HPDE6-E6E7 (cell line): ENCODE data around the gene ZSWIM9.

Experiments used
- DNase-seq: peaks from one replicate; pipeline ENCODE4 v3.0.0; 2011; ENCODE audit warnings: missing footprints; ENCODE audit errors: extremely low spot score

The ZSWIM9 gene

GRCh38 chr19:48169939-48170803 is at the start of gene ZSWIM9, which contains the start of gene LIG1:
TSS of gene ZSWIM9 (plus strand) at chr19:48170680. CDS start at chr19:48171803, 1,123 bp downstream.
TSS of gene LIG1 (minus strand) at chr19:48170344. CDS start at chr19:48165566, 4,778 bp downstream.
- peak; percentile 95 for DNase-seq

GRCh38 chr19:48121066-48121465 is 49.4 kb upstream of the ZSWIM9 start:
- no peak for DNase-seq

GRCh38 chr19:48121909-48122371 is 48.5 kb upstream of the ZSWIM9 start:
- peak; percentile 32 for DNase-seq

GRCh38 chr19:48122421-48122820 is 48.1 kb upstream of the ZSWIM9 start:
- no peak for DNase-seq

GRCh38 chr19:48123907-48124651 is 46.4 kb upstream of the ZSWIM9 start:
- peak; percentile 79 for DNase-seq

- DNase-seq: no peak
These were observed 42.9 kb upstream of the ZSWIM9 start for GRCh38 chr19:48127561-48127960.

GRCh38 chr19:48133094-48133493 is 37.4 kb upstream of the ZSWIM9 start:
- no peak for DNase-seq

GRCh38 chr19:48135411-48135810 is 35.1 kb upstream of the ZSWIM9 start:
- no peak for DNase-seq

GRCh38 chr19:48136547-48136946 is 33.9 kb upstream of the ZSWIM9 start:
- no peak for DNase-seq

- DNase-seq: no peak
These were observed 33.1 kb upstream of the ZSWIM9 start for GRCh38 chr19:48137411-48137810.

GRCh38 chr19:48139053-48139452 is 31.4 kb upstream of the ZSWIM9 start:
- no peak for DNase-seq

GRCh38 chr19:48147597-48148175 is 22.8 kb upstream of the ZSWIM9 start:
- no peak for DNase-seq

GRCh38 chr19:48148576-48148975 is 21.9 kb upstream of the ZSWIM9 start:
- DNase-seq: no peak

- DNase-seq: no peak
These were observed 21.1 kb upstream of the ZSWIM9 start for GRCh38 chr19:48149430-48149829.

GRCh38 chr19:48152551-48152950 is 17.9 kb upstream of the ZSWIM9 start:
- DNase-seq: no peak

GRCh38 chr19:48154003-48154402 is 16.5 kb upstream of the ZSWIM9 start:
- DNase-seq: no peak

GRCh38 chr19:48158210-48158790 is 12.2 kb upstream of the ZSWIM9 start:
- DNase-seq: no peak

- no peak for DNase-seq
These were observed 1.8 kb upstream of the ZSWIM9 start for GRCh38 chr19:48168689-48169088.

- peak; percentile 61 for DNase-seq
These were observed 922 bp upstream of the ZSWIM9 start for GRCh38 chr19:48169578-48169938.

- DNase-seq: no peak
These were observed 402 bp downstream of the ZSWIM9 start for GRCh38 chr19:48170817-48171347.

GRCh38 chr19:48171710-48172109 is 1.2 kb downstream of the ZSWIM9 start:
- DNase-seq: no peak
